ENCODE results near the gene PPHLN1. TPM values are rescaled to one million over a fixed set of nuclear protein-coding genes. Genes with fewer than 3 reads are reported as not detected.

PPHLN1 gene
- total RNA-seq, 1 donor from 2014 or later, result 50.3 TPM

- H3K36me3 Mint-ChIP-seq (ENCODE audit: low read depth, unreplicated experiment), result peaks cover 12% of the 10 kb centered on the region
- peaks cover 10% of the 10 kb centered on the region for H3K4me1 Mint-ChIP-seq (ENCODE audit: unreplicated experiment)
- no peaks in the 10 kb centered on the region for H3K9me3 Mint-ChIP-seq (ENCODE audit: unreplicated experiment)
- no peak overlapping the region for H3K4me3 Mint-ChIP-seq (ENCODE audit: unreplicated experiment)
- no peak for DNase-seq (ENCODE audit: low spot score)
- no peak overlapping the region for H3K27ac Mint-ChIP-seq (ENCODE audit: unreplicated experiment)
- TF ChIP-seq CTCF (IDR thresholded peaks at IDR 0.05; ENCODE audit: unreplicated experiment), result no peak
- peaks cover 5% of the 10 kb centered on the region for H3K27me3 Mint-ChIP-seq (ENCODE audit: unreplicated experiment)
These were observed 106.7 kb downstream of the PPHLN1 start for GRCh38 chr12:42432517-42433140.

GRCh38 chr12:42440608-42441007 lies 114.6 kb downstream of the PPHLN1 start:
- H3K27me3 Mint-ChIP-seq (ENCODE audit: unreplicated experiment), result no peaks in the 10 kb centered on the region
- H3K9me3 Mint-ChIP-seq (ENCODE audit: unreplicated experiment), result no peaks in the 10 kb centered on the region
- H3K4me3 Mint-ChIP-seq (ENCODE audit: unreplicated experiment), result no peak overlapping the region
- no peak for TF ChIP-seq CTCF (IDR thresholded peaks at IDR 0.05; ENCODE audit: unreplicated experiment)
- DNase-seq (ENCODE audit: low spot score), result no peak
- H3K4me1 Mint-ChIP-seq (ENCODE audit: unreplicated experiment), result peaks cover 15% of the 10 kb centered on the region
- H3K36me3 Mint-ChIP-seq (ENCODE audit: low read depth, unreplicated experiment), result peaks cover 31% of the 10 kb centered on the region
- no peak overlapping the region for H3K27ac Mint-ChIP-seq (ENCODE audit: unreplicated experiment)

- no peak overlapping the region for H3K27ac Mint-ChIP-seq (ENCODE audit: unreplicated experiment)
- no peak for DNase-seq (ENCODE audit: low spot score)
- H3K9me3 Mint-ChIP-seq (ENCODE audit: unreplicated experiment), result no peaks in the 10 kb centered on the region
- TF ChIP-seq CTCF (IDR thresholded peaks at IDR 0.05; ENCODE audit: unreplicated experiment), result no peak
- peaks cover 36% of the 10 kb centered on the region for H3K36me3 Mint-ChIP-seq (ENCODE audit: low read depth, unreplicated experiment)
- no peaks in the 10 kb centered on the region for H3K27me3 Mint-ChIP-seq (ENCODE audit: unreplicated experiment)
- peaks cover 5% of the 10 kb centered on the region for H3K4me1 Mint-ChIP-seq (ENCODE audit: unreplicated experiment)
- H3K4me3 Mint-ChIP-seq (ENCODE audit: unreplicated experiment), result no peak overlapping the region
These were observed 116.4 kb downstream of the PPHLN1 start for GRCh38 chr12:42442311-42442759.

- no peak overlapping the region for H3K27ac Mint-ChIP-seq (ENCODE audit: unreplicated experiment)
- H3K36me3 Mint-ChIP-seq (ENCODE audit: low read depth, unreplicated experiment), result peaks cover 36% of the 10 kb centered on the region
- H3K9me3 Mint-ChIP-seq (ENCODE audit: unreplicated experiment), result no peaks in the 10 kb centered on the region
- TF ChIP-seq CTCF (IDR thresholded peaks at IDR 0.05; ENCODE audit: unreplicated experiment), result no peak
- peaks cover 5% of the 10 kb centered on the region for H3K4me1 Mint-ChIP-seq (ENCODE audit: unreplicated experiment)
- H3K4me3 Mint-ChIP-seq (ENCODE audit: unreplicated experiment), result no peak overlapping the region
- no peak for DNase-seq (ENCODE audit: low spot score)
- no peaks in the 10 kb centered on the region for H3K27me3 Mint-ChIP-seq (ENCODE audit: unreplicated experiment)
These were observed 116.9 kb downstream of the PPHLN1 start for GRCh38 chr12:42442888-42443287.

GRCh38 chr12:42444192-42444943 lies 118.4 kb downstream of the PPHLN1 start:
- Mint-ChIP-seq H3K27ac (ENCODE audit: unreplicated experiment) (no peak overlapping the region), H3K36me3 (ENCODE audit: low read depth, unreplicated experiment) (peaks cover 41% of the 10 kb centered on the region), H3K4me3 (ENCODE audit: unreplicated experiment) (peak overlapping the region; percentile 65), H3K9me3 (ENCODE audit: unreplicated experiment) (no peaks in the 10 kb centered on the region), H3K27me3 (ENCODE audit: unreplicated experiment) (no peaks in the 10 kb centered on the region), H3K4me1 (ENCODE audit: unreplicated experiment) (peaks cover 5% of the 10 kb centered on the region)
- no peak for TF ChIP-seq CTCF (IDR thresholded peaks at IDR 0.05; ENCODE audit: unreplicated experiment)
- no peak for DNase-seq (ENCODE audit: low spot score)

Measured in endothelial cell (in vitro differentiated cells).